CD4-positive, alpha-beta T cell treated with Interleukin-6 at 100 ng/mL for 8 hours (primary cell): Measurements from ENCODE around the gene BIRC2.

Source experiments
- DNase-seq: peaks from one replicate; pipeline ENCODE4 v3.0.0-alpha.2; 2020; ENCODE audit warnings: mixed read lengths, low spot score

BIRC2 gene

GRCh38 chr11:102402548-102402947 lies 55.5 kb downstream of the BIRC2 start:
- DNase-seq, result no peak

GRCh38 chr11:102405501-102405900 lies 58.5 kb downstream of the BIRC2 start:
- DNase-seq, result no peak

- no peak for DNase-seq
Measured at GRCh38 chr11:102406099-102406498, 59.1 kb downstream of the BIRC2 start.

- no peak for DNase-seq
Measured at GRCh38 chr11:102407901-102408300, 60.9 kb downstream of the BIRC2 start.

- DNase-seq, result no peak
Measured at GRCh38 chr11:102408339-102408738, 61.3 kb downstream of the BIRC2 start.

GRCh38 chr11:102410382-102410784 lies 63.4 kb downstream of the BIRC2 start:
- DNase-seq, result no peak

GRCh38 chr11:102411142-102411541 lies 64.1 kb downstream of the BIRC2 start:
- no peak for DNase-seq

- peak; percentile 41 for DNase-seq
Measured at GRCh38 chr11:102413497-102413896, 66.5 kb downstream of the BIRC2 start.

- no peak for DNase-seq
Measured at GRCh38 chr11:102414559-102414958, 67.5 kb downstream of the BIRC2 start.

- no peak for DNase-seq
Measured at GRCh38 chr11:102415304-102415916, 68.4 kb downstream of the BIRC2 start.

- DNase-seq, result peak; percentile 28
Measured at GRCh38 chr11:102416976-102417375, 70.0 kb downstream of the BIRC2 start.

- DNase-seq, result no peak
Measured at GRCh38 chr11:102419181-102419580, 72.2 kb downstream of the BIRC2 start.

GRCh38 chr11:102420547-102420946 lies 73.5 kb downstream of the BIRC2 start:
- no peak for DNase-seq

GRCh38 chr11:102421261-102421660 lies 74.2 kb downstream of the BIRC2 start:
- DNase-seq, result no peak

- no peak for DNase-seq
Measured at GRCh38 chr11:102422817-102423712, 76.1 kb downstream of the BIRC2 start.

- DNase-seq, result no peak
Measured at GRCh38 chr11:102423936-102424335, 76.9 kb downstream of the BIRC2 start.

- no peak for DNase-seq
Measured at GRCh38 chr11:102426000-102426399, 79.0 kb downstream of the BIRC2 start.

- no peak for DNase-seq
Measured at GRCh38 chr11:102426570-102426969, 79.6 kb downstream of the BIRC2 start.

GRCh38 chr11:102427068-102427467 lies 80.1 kb downstream of the BIRC2 start:
- DNase-seq, result no peak
